ENCODE results near the gene VOPP1.

The VOPP1 gene

DNA sequence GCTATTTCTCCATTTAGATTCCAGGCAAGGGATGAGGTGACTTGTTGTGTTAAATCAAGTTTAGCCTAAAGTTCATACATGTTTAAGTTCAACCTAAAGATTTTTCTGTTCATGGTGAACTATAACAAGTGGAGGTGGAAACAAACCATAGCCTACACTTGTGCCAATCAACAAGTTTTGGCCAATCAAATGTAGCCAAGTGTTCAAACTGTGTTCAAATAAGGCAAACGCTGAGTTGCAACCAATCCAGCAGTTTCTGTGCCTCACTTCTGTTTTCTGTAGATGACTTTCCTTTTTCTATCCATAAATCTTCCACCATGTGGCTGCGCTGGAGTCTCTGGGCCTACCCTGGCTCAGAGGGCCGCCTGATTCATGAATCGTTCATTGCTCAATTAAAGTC lies 4.5 kb upstream of the VOPP1 start:
- DNase-seq, result no peak

DNA sequence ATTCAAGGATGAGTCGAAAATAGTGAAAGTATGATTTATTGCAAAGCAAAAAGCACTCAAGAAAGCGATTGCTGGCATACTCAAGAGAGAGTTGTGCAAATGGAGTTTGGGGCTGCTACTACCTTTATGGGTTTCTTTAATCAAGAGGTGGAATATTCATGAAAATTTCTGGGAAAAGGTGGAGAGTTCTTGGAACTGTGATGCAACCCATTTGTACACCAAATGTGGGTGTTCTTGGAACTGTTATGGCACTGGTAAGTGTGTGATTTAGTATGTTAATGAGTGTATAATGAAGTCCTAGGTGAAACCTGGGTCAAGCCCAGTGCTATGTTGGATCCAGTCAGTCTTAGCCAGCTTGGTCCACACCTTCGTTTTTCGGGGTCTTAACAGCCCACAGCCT lies 3.4 kb upstream of the VOPP1 start:
- DNase-seq, result no peak

GRCh38 chr7:55575098-55575497 lies 2.8 kb upstream of the VOPP1 start:
- no peak for DNase-seq

- DNase-seq, result no peak
Measured at GRCh38 chr7:55574051-55574717, 1.9 kb upstream of the VOPP1 start.

DNA sequence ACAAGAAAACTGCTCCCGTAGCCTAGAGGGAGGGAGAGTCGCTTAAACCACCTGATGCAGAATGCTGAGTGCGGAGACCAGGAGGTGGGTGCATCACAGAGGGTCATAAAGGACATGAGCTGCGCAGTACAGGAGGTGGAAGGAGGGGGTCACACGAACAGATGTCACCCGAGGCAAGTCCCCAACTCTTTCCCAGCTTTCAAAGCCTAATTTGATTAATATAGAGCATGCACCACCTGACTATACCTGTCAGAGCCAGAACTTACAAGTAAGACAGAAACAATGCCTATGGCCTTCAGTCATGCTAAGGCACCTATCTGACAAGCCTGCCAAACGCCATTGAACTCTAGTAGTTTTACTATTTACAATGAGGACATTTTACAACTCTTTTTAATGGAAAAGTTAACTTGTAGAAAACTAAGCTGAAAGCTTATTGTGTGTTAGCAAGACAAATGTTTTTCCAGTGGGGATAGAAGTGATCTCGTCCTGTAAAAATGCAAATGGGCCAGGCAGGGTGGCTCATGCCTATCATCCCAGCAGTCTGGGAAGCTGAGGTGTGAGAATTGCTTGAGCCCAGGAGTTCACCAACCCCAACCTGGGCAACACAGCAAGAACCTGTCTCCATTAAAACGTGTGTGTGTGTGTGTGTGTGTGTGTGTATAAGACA lies 1.1 kb upstream of the VOPP1 start:
- DNase-seq, result no peak

GRCh38 chr7:55571511-55572377 lies 558 bp downstream of the VOPP1 start:
- no peak for DNase-seq

DNA sequence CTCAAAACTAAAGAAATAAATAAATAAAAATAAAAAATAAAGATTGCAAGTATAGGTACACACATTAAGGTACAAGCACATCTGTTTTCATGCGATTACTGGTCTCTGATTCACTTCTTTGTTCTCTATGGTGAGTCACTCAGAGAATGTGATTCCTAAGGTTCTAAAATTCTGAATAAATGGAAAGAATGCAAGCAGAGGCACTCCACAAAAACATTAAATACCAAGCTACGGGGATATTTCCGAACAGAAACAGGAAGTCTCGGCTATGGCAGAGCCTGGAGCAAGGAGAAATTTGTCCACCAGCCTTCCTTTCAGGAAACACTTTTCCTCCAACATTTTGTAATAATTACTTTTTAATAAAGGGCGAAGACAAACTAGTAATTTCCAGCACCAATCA lies 1.4 kb downstream of the VOPP1 start:
- no peak for DNase-seq

DNA sequence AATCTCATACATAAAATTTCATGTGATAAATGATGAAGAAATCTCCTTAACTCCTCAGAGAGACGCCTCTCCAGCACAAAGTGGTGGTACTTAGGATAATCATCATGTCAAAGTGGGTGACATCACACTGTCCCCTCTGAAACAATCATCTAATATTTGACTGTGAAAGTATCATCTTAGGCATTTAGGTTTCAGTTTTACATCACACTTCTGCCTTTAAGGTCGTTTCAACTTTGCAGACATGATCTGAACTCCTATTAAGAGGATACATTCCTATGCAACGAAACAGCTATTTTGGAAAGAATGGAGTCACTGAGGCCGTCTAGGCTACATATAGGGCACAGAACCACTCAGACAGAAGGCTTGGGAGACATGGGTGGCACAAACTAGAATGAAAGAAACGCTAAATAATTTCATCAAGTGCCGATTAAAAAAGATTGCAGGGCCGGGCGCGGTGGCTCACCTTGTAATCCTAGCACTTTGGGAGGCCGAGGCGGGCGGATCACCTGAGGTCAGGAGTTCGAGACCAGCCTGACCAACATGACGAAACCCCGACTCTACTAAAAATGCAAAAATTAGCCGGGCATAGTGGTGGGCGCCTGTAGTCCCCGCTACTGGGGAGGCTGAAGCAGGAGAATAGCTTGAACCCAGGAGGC lies 2.0 kb downstream of the VOPP1 start:
- no peak for DNase-seq

GRCh38 chr7:55569797-55570196 lies 2.5 kb downstream of the VOPP1 start:
- peak; percentile 57 for DNase-seq

DNA sequence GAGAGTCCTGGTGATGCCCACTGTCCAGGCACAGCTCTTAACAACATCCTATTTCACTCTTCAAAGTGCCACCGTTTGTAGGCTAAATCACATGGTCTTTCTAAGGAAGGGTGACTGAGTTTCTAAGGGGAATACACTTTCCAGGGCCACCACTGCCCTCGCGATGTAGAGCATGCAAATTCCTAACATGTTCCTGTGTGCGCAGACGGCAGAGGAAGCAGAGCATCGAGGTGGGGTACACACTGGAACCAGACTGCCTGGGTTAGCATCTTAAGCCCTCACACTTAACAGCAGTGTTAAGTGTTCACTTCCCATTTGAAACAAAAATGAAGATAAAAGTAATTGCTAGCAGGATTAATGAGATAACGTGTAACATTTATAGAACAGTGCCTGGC lies 3.0 kb downstream of the VOPP1 start:
- DNase-seq, result no peak

DNA sequence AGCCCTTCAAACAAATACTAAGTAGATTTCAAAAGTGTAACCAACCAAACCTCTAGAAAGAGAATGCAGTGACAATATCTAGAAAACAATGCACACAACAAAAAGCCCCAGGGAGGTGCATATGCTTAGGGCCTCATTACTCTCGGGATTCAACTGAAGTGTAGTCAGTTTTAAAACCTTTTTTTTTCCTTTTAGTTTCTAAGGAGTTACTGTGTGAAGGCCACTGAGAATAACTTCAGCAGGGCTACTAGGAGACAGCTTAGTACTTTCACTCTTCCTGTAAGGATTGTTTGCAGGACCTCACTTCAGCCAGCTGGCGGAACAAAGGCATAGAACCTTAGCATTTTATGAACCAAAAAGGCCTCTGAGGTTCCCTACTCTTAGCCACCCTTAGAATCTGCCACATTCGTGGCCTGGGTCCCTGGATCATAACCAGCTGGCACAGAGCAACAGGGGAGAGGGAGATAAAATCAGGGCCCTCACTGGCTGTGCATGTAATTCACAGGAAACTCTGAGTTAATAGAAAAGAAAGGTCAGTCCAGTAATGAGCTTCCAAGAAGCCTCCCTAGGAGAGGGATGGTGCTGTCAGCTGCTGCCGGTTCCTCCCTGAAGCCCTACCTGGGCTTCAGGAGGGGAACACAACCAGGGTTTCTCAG lies 3.6 kb downstream of the VOPP1 start:
- DNase-seq, result no peak

DNA sequence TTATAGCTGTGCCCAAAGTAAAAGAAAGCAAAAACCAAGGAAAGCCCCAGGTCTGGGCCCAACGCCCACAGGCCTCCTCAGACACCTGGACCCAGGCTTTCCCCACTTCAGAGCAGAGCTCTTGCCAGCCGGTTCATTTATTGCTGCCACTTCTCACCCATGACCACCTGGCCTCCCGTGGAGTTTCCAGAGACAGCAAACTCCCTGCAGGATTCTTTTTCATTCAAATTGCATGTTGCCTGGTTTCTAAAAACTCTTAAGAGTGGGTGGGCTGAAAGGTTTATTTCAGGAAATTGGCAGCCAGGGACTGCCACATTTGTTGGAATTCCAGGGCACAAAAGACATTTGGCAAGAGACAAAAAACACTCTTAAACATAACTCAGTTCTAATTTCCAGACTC lies 4.7 kb downstream of the VOPP1 start:
- DNase-seq, result peak; percentile 41

GRCh38 chr7:55565681-55566080 lies 6.6 kb downstream of the VOPP1 start:
- no peak for DNase-seq

DNA sequence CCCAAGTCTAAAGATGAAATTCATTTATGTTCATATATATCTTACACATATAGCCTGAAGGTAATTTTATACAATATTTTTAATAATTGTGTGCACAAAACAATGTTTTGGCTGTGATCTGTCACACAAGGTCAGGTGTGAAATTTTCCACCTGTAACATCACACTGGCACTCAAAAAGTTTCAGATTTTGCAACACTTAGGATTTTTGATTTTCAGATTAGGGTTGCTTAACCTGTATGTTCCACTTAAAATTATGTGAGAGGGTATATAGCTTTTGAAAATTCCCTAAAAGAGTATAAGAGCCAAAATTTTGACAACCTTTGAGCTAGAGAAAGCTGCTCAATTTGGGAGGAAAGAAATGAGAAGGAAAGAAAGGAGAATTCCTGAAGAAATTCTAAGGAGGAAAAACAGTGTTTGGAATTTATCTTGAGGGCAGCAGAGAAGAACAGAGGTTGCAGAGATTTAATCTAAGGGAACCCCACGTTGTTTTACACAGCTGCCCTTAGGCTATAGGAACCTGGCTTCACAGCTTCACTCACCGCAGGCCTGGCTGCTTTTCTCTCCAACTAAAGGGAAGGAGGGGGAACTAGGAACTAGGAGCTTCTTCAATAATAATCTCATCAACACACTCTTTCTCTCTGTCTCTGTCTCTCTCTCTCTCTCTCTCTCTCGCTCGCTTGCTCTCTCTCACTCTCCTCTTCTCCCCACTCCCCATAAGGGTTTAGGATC lies 8.5 kb downstream of the VOPP1 start:
- DNase-seq, result no peak

GRCh38 chr7:55561690-55562089 lies 10.6 kb downstream of the VOPP1 start:
- no peak for DNase-seq

GRCh38 chr7:55558962-55559920 lies 13.1 kb downstream of the VOPP1 start:
- DNase-seq, result no peak

- no peak for DNase-seq
Measured at GRCh38 chr7:55557666-55558188, 14.6 kb downstream of the VOPP1 start.

DNA sequence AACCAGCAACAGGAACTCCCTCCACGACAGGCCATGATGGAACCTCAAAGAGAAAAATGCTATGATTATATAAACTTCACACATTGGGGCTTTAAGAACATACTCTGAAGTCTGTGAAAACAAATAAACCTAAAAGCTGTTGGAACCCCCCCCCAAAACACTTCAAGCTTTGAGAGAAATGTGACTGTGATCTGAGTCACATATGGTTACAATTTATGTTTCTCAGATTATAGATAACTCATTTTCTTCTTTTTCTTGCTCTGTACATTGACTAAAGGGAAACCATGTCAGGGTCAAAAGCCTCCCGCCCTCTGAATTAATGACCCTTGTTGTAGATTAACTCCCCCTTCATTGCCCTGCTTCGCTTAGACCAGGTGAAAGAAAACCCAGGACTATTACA lies 15.8 kb downstream of the VOPP1 start:
- no peak for DNase-seq

GRCh38 chr7:55556031-55556430 lies 16.3 kb downstream of the VOPP1 start:
- DNase-seq, result no peak

GRCh38 chr7:55555160-55555559 lies 17.1 kb downstream of the VOPP1 start:
- no peak for DNase-seq

DNA sequence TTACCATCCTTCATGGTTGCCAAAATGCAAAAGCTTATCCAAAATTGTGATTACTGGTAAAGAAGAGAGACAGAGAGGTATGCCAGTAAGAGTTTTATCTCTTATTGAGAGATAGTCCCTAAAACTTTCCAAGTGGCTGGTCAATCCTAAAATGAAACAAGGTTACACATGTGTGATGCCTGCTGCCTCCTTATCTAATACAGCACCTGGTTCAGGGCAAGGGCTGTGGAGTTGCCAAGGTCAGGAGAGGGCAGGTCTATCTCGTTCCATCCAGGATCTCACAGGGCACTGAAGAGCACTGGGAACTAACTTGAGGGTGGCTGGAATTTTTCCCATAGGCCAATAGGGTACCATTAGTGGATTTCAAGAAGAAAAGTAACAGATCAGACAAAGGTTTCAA lies 18.3 kb downstream of the VOPP1 start:
- DNase-seq, result no peak

Measured in DMS79 (cell line).